ENCODE results near the gene SHISA6. TPM values are rescaled to one million over a fixed set of nuclear protein-coding genes. Genes with fewer than 3 reads are reported as not detected.

The SHISA6 gene
- total RNA-seq, 1 experiment from 2014 or later: 2.9 TPM

DNA sequence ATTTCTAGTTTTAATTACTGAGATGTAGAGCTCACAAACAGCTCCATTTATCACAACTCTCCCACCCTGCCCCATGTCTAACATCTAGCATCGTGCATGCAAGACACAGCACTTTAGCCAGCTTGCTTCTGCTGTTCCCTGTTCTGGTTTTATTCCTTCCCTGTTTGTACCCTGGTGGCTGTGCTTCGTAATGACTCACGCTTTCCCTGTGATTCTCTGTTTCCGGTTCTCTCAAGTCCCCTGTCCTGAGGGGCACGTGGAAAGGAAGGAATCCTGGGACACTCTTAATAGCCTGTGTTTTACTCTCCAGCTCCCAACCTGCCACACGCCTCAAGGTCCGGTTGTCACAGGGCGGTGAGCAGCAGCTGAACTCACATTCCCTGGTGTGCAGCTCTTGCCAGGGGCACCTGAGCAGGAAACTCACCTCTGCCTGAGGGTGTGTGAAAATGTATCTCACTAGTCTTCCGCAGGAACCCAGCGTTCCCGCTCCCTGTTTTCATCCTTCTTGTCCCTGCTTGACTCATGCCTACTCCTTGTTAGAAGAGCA, 10.6 kb downstream of the SHISA6 start:
- H3K27me3 Mint-ChIP-seq (ENCODE audit: low read depth): peaks cover 15% of the 10 kb centered on the region
- H3K9ac ChIP-seq (ENCODE audit: extremely low read depth, insufficient read length, low read length): no peak overlapping the region
- no peak overlapping the region for H4K91ac ChIP-seq (ENCODE audit: insufficient read length, low read depth, low read length)
- no peak overlapping the region for H3K56ac ChIP-seq (ENCODE audit: insufficient read length, low read depth, low read length)
- no peak overlapping the region for H2AFZ ChIP-seq (ENCODE audit: low read length)
- no peak overlapping the region for H3K14ac ChIP-seq (ENCODE audit: insufficient read depth, low read length)
- no peak overlapping the region for H2BK20ac ChIP-seq (ENCODE audit: low read depth, low read length, poor library complexity, severe bottlenecking)
- H3K27me3 ChIP-seq (ENCODE audit: insufficient read depth, low read length): no peaks in the 10 kb centered on the region
- H3K4me1 Mint-ChIP-seq: peaks cover 12 to 17% of the 10 kb centered on the region in 2 experiments
- H3K9me3 Mint-ChIP-seq: no peaks in the 10 kb centered on the region
- no peak overlapping the region for H2BK5ac ChIP-seq (ENCODE audit: insufficient read length, low read length)
- no peak overlapping the region for H2AK5ac ChIP-seq (ENCODE audit: insufficient read length, low read length)
- no peaks in the 10 kb centered on the region for H4K20me1 ChIP-seq (ENCODE audit: control insufficient read depth, insufficient read depth, insufficient read length)
- TF ChIP-seq, protein P1, sequence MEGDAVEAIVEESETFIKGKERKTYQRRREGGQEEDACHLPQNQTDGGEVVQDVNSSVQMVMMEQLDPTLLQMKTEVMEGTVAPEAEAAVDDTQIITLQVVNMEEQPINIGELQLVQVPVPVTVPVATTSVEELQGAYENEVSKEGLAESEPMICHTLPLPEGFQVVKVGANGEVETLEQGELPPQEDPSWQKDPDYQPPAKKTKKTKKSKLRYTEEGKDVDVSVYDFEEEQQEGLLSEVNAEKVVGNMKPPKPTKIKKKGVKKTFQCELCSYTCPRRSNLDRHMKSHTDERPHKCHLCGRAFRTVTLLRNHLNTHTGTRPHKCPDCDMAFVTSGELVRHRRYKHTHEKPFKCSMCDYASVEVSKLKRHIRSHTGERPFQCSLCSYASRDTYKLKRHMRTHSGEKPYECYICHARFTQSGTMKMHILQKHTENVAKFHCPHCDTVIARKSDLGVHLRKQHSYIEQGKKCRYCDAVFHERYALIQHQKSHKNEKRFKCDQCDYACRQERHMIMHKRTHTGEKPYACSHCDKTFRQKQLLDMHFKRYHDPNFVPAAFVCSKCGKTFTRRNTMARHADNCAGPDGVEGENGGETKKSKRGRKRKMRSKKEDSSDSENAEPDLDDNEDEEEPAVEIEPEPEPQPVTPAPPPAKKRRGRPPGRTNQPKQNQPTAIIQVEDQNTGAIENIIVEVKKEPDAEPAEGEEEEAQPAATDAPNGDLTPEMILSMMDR (conservative IDR thresholded peaks at IDR 0.05): peak; percentile 36; the same call in 2 of the 3 replicates
- no peak overlapping the region for H3T11ph ChIP-seq (ENCODE audit: low read length)
- H3K27ac Mint-ChIP-seq: peak overlapping the region in 1 of 3 experiments; percentile 51; a peak in 2 of 7 replicates
- no peak overlapping the region for H3K4me3 Mint-ChIP-seq
- no peak overlapping the region for H3K18ac ChIP-seq (ENCODE audit: insufficient read length, low read depth, low read length)
- H4K8ac ChIP-seq (replicated peaks; ENCODE audit: insufficient read length, low read depth, low read length): no peak overlapping the region
- H4K5ac ChIP-seq (ENCODE audit: insufficient read length, low read depth, low read length): no peak overlapping the region
- no peak overlapping the region for H2BK15ac ChIP-seq (ENCODE audit: low read depth, low read length)
- H2BK120ac ChIP-seq (ENCODE audit: low read depth, low read length, poor library complexity, severe bottlenecking): no peak overlapping the region
- H3K4me2 ChIP-seq (ENCODE audit: insufficient read depth, insufficient read length, low read length): no peak overlapping the region
- no peak overlapping the region for H3K4ac ChIP-seq (ENCODE audit: low read depth, low read length)
- H3K27ac ChIP-seq (ENCODE audit: insufficient read length, low read depth, low read length): no peak overlapping the region
- no peaks in the 10 kb centered on the region for H3K36me3 Mint-ChIP-seq (ENCODE audit: insufficient read depth in 1 of 3, low read depth in 3 of 3)
- H2BK12ac ChIP-seq (ENCODE audit: insufficient read length, low read depth, low read length): no peak overlapping the region
- H3K79me2 ChIP-seq (ENCODE audit: insufficient read depth, low read length): no peaks in the 10 kb centered on the region
- no peak overlapping the region for H3K23ac ChIP-seq (ENCODE audit: insufficient read length, low read depth, low read length)
- peak; percentile 47 for DNase-seq
- H3K9me3 ChIP-seq (ENCODE audit: control insufficient read depth, low read depth, low read length): no peaks in the 10 kb centered on the region
- no CpG with 5 or more reads among the region's 11 CpGs for WGBS (ENCODE audit: extremely low coverage, insufficient read length, low lambda C conversion rate)
- no peaks in the 10 kb centered on the region for H3K79me1 ChIP-seq (ENCODE audit: insufficient read depth, low read depth, low read length, poor library complexity, severe bottlenecking)
- H3K23me2 ChIP-seq (ENCODE audit: insufficient read length, low read depth, low read length, poor library complexity, severe bottlenecking): no peaks in the 10 kb centered on the region
- no peaks in the 10 kb centered on the region for H3K4me1 ChIP-seq (ENCODE audit: insufficient read depth, low read length)
